PC-3 (cell line): Measurements from ENCODE around the gene ACAP3.

Experiments used
- EZH2 ChIP-seq: fragments of 300-600 bp; sonication (generic); IDR thresholded peaks from one replicate; pipeline ENCODE4 v1.6.1; 2017; ENCODE audit warnings: antibody characterized with exemption, mild to moderate bottlenecking, low read length; ENCODE audit not compliant: unreplicated experiment
- EZH2phosphoT487 ChIP-seq: fragments of 300-600 bp; sonication (generic); IDR thresholded peaks from 2 replicates; pipeline ENCODE4 v1.6.1; 2018; ENCODE audit warnings: mild to moderate bottlenecking, antibody characterized with exemption, low read length, borderline replicate concordance
- TF ChIP-seq, protein P1 (sequence below): fragments of 300-600 bp; sonication (generic); conservative IDR thresholded peaks from 2 replicates; pipeline ENCODE4 v1.5.1; 2017; ENCODE audit warnings: antibody characterized with exemption, low read depth, mild to moderate bottlenecking, low read length

DNA sequence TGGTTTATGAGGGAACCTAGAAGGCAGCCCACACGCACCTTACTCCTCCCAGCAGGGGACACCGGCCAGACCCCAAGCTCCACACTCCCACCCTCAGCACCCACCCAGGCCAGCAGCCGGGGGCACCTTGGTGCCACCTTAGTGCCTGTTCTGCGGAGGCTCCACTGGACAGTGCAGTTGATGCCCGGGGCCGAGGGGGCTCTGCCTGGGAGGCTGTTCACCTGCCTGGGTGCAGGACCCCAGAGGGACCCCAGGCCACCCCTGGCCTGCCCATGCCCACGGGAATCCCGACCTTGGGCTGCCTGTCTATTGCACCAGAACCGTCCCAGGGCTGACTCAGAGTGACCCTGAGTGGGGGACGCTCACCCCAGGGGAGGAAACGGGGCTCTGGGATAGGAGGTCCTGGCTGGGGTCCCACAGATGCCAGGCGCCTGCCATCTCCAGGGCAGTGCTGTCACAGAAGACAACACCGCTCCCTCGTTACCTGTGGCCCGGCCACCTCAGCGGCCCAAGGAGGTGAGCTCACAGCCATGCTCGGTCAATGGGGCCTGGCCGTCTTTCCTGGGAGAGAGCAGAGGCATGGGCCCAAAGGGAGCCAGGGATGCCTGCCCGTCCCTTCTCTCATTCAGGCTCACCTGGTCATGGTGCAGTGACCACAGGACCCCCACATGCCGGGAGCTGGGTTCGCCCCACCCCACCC is 26.8 kb downstream of the ACAP3 start:
- TF ChIP-seq, protein P1, sequence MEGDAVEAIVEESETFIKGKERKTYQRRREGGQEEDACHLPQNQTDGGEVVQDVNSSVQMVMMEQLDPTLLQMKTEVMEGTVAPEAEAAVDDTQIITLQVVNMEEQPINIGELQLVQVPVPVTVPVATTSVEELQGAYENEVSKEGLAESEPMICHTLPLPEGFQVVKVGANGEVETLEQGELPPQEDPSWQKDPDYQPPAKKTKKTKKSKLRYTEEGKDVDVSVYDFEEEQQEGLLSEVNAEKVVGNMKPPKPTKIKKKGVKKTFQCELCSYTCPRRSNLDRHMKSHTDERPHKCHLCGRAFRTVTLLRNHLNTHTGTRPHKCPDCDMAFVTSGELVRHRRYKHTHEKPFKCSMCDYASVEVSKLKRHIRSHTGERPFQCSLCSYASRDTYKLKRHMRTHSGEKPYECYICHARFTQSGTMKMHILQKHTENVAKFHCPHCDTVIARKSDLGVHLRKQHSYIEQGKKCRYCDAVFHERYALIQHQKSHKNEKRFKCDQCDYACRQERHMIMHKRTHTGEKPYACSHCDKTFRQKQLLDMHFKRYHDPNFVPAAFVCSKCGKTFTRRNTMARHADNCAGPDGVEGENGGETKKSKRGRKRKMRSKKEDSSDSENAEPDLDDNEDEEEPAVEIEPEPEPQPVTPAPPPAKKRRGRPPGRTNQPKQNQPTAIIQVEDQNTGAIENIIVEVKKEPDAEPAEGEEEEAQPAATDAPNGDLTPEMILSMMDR: no peak
- no peak for TF ChIP-seq EZH2
- no peak for TF ChIP-seq EZH2phosphoT487
